Gastroesophageal sphincter (tissue), 4 donors: ENCODE results near the gene FBXO8. TPM values are rescaled to one million over a fixed set of nuclear protein-coding genes. Genes with fewer than 3 reads are reported as not detected.

Source experiments
- ATAC-seq: fragments of 150-250 bp; one replicate; pipeline ENCODE4 v1.9.1; 2016; ENCODE audit warnings: mild to moderate bottlenecking, moderate library complexity
- H3K27ac ChIP-seq, 4 donors: fragments of 200-600 bp; sonication (generic) in 3 of 4; 1 replicate in 3 of 4; 2 replicates in 1 of 4; pipeline ENCODE4 v1.5.1; 2016 to 2019
- H3K27me3 ChIP-seq: fragments of 200-600 bp; sonication (generic); one replicate; pipeline ENCODE4 v1.5.1; 2019
- H3K36me3 ChIP-seq, 2 donors: fragments of 200-600 bp; sonication (generic); one replicate each; pipeline ENCODE4 v1.5.1; 2019; ENCODE audit warnings: control low read depth in 1 of 2
- H3K4me1 ChIP-seq, 3 donors: fragments of 200-600 bp; sonication (generic); 1 replicate in 2 of 3; 2 replicates in 1 of 3; pipeline ENCODE4 v1.5.1; 2016 to 2019; ENCODE audit warnings: control low read depth in 2 of 3
- H3K4me3 ChIP-seq, 2 donors: fragments of 200-600 bp; sonication (generic); one replicate each; pipeline ENCODE4 v1.5.1; 2019; ENCODE audit warnings: mild to moderate bottlenecking in 1 of 2, moderate library complexity in 1 of 2
- H3K9me3 ChIP-seq, 3 donors: fragments of 200-600 bp; sonication (generic); one replicate each; pipeline ENCODE4 v1.5.1; 2017 to 2019; ENCODE audit warnings: control low read depth in 2 of 3
- EP300 ChIP-seq: sonication (generic); formaldehyde crosslinking; IDR thresholded peaks from one replicate; pipeline ENCODE4 v1.6.1; 2017; ENCODE audit warnings: antibody characterized with exemption, mild to moderate bottlenecking
- POLR2A ChIP-seq, 2 donors: fragments of 450-650 bp; IDR thresholded peaks; one replicate each; pipeline ENCODE4 v1.6.1; 2017; ENCODE audit warnings: antibody characterized with exemption in 2 of 2, mild to moderate bottlenecking in 2 of 2, moderate library complexity in 1 of 2
- POLR2AphosphoS5 ChIP-seq: sonication (generic); formaldehyde crosslinking; IDR thresholded peaks from one replicate; pipeline ENCODE4 v1.6.1; 2017; ENCODE audit warnings: antibody characterized with exemption
- WGBS, 2 donors: methylation state at CpG; one replicate each; pipeline ENCODE4 v1.1.5; 2018; ENCODE audit warnings: low coverage in 1 of 2; 5-methylcytosine and 5-hydroxymethylcytosine counted together
- total RNA-seq, 4 donors: library from RNA; depleted of rRNA; stranded (reverse); fragments of >200 nt; gene quantifications; one replicate each; pipeline ENCODE4 v1.1.0, GENCODE V29; 2016
- TF ChIP-seq, protein P1 (sequence below), 4 experiments: fragments of 200-600 bp in 2 of 4; fragments of 450-650 bp in 2 of 4; sonication (generic) in 1 of 4; IDR thresholded peaks; one replicate each; pipeline ENCODE4 v1.5.1; 2017 to 2019; ENCODE audit warnings: antibody characterized with exemption in 4 of 4, mild to moderate bottlenecking in 2 of 4, moderate library complexity in 2 of 4

FBXO8 gene
- total RNA-seq, 4 donors from 2014 or later = 39.0 to 64.7 (median 58.8) TPM

DNA sequence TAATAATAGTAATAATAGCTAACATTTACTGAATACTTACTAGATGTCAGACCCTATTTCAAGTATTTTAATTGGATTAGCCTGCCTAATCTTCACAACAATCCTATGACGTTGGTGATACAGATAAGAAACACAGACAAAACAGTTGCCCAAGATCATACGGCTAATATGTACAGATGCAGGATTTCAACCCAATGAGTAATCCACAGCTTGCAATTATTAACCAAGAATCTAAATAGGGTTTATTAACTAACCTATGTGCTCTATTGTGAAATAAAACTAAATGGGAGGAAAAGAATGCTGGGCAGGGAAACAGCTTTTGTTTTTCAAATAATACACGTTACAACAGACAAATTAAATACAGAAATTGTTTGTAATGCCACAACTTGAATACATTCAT is 23.4 kb downstream of the FBXO8 start:
- Histone ChIP-seq H3K9me3 (no peaks in the 10 kb centered on the region), H3K27me3 (no peaks in the 10 kb centered on the region), H3K4me1 (peaks cover 0 to 25% (median 0%) of the 10 kb centered on the region in 3 donors), H3K27ac (no peak overlapping the region), H3K4me3 (no peak overlapping the region), H3K36me3 (peaks cover 0 to 16% of the 10 kb centered on the region in 2 donors)
- WGBS, 2 donors = 26 to 42% methylated on average over 3 of the region's 3 CpGs
- TF ChIP-seq POLR2A (IDR thresholded peaks at IDR 0.05) (no peak), EP300 (no peak)
- TF ChIP-seq, protein P1, sequence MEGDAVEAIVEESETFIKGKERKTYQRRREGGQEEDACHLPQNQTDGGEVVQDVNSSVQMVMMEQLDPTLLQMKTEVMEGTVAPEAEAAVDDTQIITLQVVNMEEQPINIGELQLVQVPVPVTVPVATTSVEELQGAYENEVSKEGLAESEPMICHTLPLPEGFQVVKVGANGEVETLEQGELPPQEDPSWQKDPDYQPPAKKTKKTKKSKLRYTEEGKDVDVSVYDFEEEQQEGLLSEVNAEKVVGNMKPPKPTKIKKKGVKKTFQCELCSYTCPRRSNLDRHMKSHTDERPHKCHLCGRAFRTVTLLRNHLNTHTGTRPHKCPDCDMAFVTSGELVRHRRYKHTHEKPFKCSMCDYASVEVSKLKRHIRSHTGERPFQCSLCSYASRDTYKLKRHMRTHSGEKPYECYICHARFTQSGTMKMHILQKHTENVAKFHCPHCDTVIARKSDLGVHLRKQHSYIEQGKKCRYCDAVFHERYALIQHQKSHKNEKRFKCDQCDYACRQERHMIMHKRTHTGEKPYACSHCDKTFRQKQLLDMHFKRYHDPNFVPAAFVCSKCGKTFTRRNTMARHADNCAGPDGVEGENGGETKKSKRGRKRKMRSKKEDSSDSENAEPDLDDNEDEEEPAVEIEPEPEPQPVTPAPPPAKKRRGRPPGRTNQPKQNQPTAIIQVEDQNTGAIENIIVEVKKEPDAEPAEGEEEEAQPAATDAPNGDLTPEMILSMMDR (IDR thresholded peaks at IDR 0.05) = no peak
- ATAC-seq = no peak

DNA sequence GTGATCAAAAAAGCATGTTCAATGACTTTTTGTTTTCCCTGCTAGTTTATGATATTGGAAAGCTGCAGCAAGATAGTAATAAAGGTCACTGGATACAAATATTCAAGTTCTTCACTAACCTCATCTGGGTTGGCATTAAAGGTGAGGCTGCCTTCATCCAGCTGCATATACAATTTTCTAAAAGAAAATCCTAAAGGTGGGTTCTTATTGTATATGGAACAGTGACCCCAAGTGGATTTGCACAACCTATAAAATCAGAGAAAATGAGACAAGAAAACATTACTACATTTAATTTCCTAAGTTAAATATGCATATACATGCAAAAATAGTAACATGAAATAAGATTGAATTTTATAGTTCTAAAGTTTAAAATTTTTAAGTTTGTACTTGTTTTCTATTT is 23.9 kb downstream of the FBXO8 start:
- no peak overlapping the region for H3K27ac ChIP-seq

GRCh38 chr4:174256277-174256713 is 27.2 kb downstream of the FBXO8 start:
- Histone ChIP-seq H3K9me3 (no peaks in the 10 kb centered on the region), H3K4me3 (no peak overlapping the region), H3K4me1 (peaks cover 0 to 13% (median 0%) of the 10 kb centered on the region in 3 donors), H3K27me3 (no peaks in the 10 kb centered on the region), H3K36me3 (peaks cover 0 to 26% of the 10 kb centered on the region in 2 donors), H3K27ac (no peak overlapping the region)
- no peak for ATAC-seq
- 47 to 83% methylated on average over 1 of the region's 1 CpG for WGBS, 2 donors
- TF ChIP-seq EP300 (no peak), POLR2AphosphoS5 (no peak), POLR2A (IDR thresholded peaks at IDR 0.05) (no peak)
- TF ChIP-seq, protein P1 (IDR thresholded peaks at IDR 0.05) = no peak

More for the DNA sequence above, 23.9 kb downstream of the FBXO8 start:
- Histone ChIP-seq H3K4me1 (peaks cover 0 to 21% (median 0%) of the 10 kb centered on the region in 3 donors), H3K9me3 (no peaks in the 10 kb centered on the region), H3K27me3 (no peaks in the 10 kb centered on the region), H3K4me3 (no peak overlapping the region), H3K36me3 (peaks cover 0 to 16% of the 10 kb centered on the region in 2 donors)
- ATAC-seq = no peak
- TF ChIP-seq EP300 = no peak
- no peak for TF ChIP-seq POLR2AphosphoS5
- TF ChIP-seq, protein P1 (IDR thresholded peaks at IDR 0.05) = no peak
- TF ChIP-seq POLR2A (IDR thresholded peaks at IDR 0.05) = no peak

DNA sequence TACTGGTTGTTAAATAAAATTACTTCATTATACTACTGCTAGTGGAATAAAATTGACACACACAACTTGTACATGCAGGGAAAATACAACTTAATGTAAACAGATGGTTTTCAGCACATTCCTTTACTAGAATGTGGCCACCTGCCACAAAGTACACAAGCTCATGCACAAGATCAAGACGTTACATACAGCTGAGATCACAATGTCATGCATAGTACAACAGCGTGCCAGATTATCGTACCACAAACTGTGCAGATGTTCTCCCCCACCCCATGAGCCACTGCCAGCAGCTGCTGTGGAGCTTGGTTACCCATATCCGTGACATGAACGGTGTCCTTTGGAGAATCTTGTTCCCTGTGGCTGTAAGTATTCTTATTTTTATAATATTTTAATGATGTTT is 27.7 kb downstream of the FBXO8 start:
- H3K36me3 ChIP-seq = peaks cover 0 to 26% of the 10 kb centered on the region in 2 donors
- H3K4me3 ChIP-seq = no peak overlapping the region
- 64 to 70% methylated on average over 5 of the region's 5 CpGs for WGBS, 2 donors
- TF ChIP-seq POLR2A (IDR thresholded peaks at IDR 0.05) = no peak
- TF ChIP-seq, protein P1 (IDR thresholded peaks at IDR 0.05) = no peak
- TF ChIP-seq POLR2AphosphoS5 = no peak
- no peak for TF ChIP-seq EP300
- peaks cover 0 to 13% (median 0%) of the 10 kb centered on the region in 3 donors for H3K4me1 ChIP-seq
- H3K27ac ChIP-seq = no peak overlapping the region
- ATAC-seq = no peak
- H3K27me3 ChIP-seq = no peaks in the 10 kb centered on the region
- no peaks in the 10 kb centered on the region for H3K9me3 ChIP-seq

GRCh38 chr4:174255374-174255773 is 28.1 kb downstream of the FBXO8 start:
- no peak overlapping the region for H3K27ac ChIP-seq
- no peak for ATAC-seq
- H3K4me3 ChIP-seq = no peak overlapping the region
- H3K36me3 ChIP-seq = peaks cover 0 to 26% of the 10 kb centered on the region in 2 donors
- TF ChIP-seq, protein P1 (IDR thresholded peaks at IDR 0.05) = no peak
- TF ChIP-seq EP300 (no peak), POLR2AphosphoS5 (no peak), POLR2A (IDR thresholded peaks at IDR 0.05) (no peak)
- H3K4me1 ChIP-seq = peaks cover 0 to 13% (median 0%) of the 10 kb centered on the region in 3 donors
- no peaks in the 10 kb centered on the region for H3K9me3 ChIP-seq
- 94 to 96% methylated on average over 1 of the region's 1 CpG for WGBS, 2 donors
- no peaks in the 10 kb centered on the region for H3K27me3 ChIP-seq
